ENCODE measurements around the gene DNPH1. TPM values are rescaled to one million over a fixed set of nuclear protein-coding genes. Genes with fewer than 3 reads are reported as not detected.
A peak's percentile ranks its signal among the peaks of the same experiment; 100 is the strongest.

The DNPH1 gene
- polyA plus RNA-seq, 1 donor from 2014 or later, result 48.3 TPM

DNA sequence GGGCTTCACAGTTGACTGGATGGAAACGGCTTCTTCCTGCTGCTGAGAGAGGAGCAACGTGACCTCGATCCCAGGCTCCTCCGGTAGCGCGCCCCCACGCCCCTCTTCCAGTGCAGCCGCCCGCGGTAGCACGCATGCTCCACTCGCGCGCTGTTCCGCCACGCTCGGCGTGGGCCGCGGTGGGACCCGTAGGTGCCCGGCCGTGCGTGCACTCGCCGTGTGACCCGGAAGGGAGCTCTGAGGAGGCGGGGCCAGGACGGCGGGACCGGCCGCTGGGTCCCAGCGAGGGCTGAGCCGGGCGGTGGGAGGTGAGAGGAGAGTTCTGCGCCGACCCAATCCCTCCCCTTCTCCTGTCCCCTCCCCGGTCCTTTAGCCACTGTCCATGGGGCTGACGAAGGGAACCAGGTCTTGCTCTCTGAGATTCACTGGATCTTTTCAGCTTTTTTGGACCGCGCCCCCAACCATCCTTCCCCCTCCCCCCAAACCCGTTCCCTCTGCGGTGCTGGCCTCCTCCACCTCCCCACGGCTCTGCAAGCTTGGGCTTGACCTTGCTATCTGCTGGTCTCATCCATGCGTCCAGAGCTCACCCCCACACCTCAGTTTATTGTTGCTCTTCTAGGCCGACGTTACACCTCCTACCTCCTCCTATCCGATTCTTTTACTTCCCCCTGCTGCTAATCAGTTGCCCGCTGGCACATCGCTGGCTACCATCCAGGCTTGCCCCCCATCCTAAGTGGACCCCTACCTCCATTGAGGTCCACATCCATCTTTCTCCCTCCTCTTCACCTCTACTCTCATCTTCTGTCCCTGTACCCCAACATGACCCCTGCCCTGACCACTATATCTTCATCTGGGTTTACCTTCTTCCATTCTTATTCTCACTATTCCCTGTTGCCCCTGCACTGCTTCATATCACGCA lies 47.1 kb downstream of the DNPH1 start, which contains the start of gene CUL9:
CUL9 (plus strand) TSS at position 255 of the 919 bp plus-strand sequence. CDS start 2,115 bp downstream, outside the sequence.
- H3K27me3 ChIP-seq (ENCODE audit: insufficient read depth, low read depth, low read length), result no peaks in the 10 kb centered on the region
- no peaks in the 10 kb centered on the region for H3K9me2 ChIP-seq (ENCODE audit: insufficient read depth, low read length)
- no peaks in the 10 kb centered on the region for H4K20me1 ChIP-seq (ENCODE audit: insufficient read depth)
- TF ChIP-seq RAD21 (conservative IDR thresholded peaks at IDR 0.05), result no peak
- TF ChIP-seq POLR2AphosphoS5 (IDR thresholded peaks at IDR 0.05), result peak; percentile 82
- TF ChIP-seq CTCF (IDR thresholded peaks at IDR 0.05; ENCODE audit: poor library complexity, severe bottlenecking), result peak; percentile 25
- TF ChIP-seq MXI1 (conservative IDR thresholded peaks at IDR 0.05; ENCODE audit: poor library complexity, severe bottlenecking), result peak; percentile 92
- TF ChIP-seq EP300 (conservative IDR thresholded peaks at IDR 0.05; ENCODE audit: poor library complexity, severe bottlenecking), result peak; percentile 52
- TF ChIP-seq SMC3 (conservative IDR thresholded peaks at IDR 0.05; ENCODE audit: poor library complexity), result no peak
- H3K9me3 ChIP-seq (ENCODE audit: low read length), result no peaks in the 10 kb centered on the region
- peak within 1 kb of the TSS; percentile 85 for H3K4me2 ChIP-seq (ENCODE audit: low read length)
- peak within 1 kb of the TSS; percentile 79 for H3K4me3 ChIP-seq (ENCODE audit: low read length)
- peak within 1 kb of the TSS; percentile 51 for H2AFZ ChIP-seq (ENCODE audit: low read depth, low read length)
- H3K9ac ChIP-seq (ENCODE audit: low read length), result peak within 1 kb of the TSS; percentile 76
- H3K36me3 ChIP-seq (ENCODE audit: insufficient read depth, low read length), result peaks cover 5% of the 10 kb centered on the region
- no peaks in the 10 kb centered on the region for H3K79me2 ChIP-seq (replicated peaks; ENCODE audit: insufficient read depth, low read length)
- H3F3A ChIP-seq (ENCODE audit: insufficient read depth, low read length, poor library complexity, severe bottlenecking), result no peaks in the 10 kb centered on the region
- H3K27ac ChIP-seq (ENCODE audit: low read length), result peak within 1 kb of the TSS; percentile 66

- Histone ChIP-seq H3K27me3 (ENCODE audit: insufficient read depth, low read depth, low read length) (no peaks in the 10 kb centered on the region), H3K27ac (ENCODE audit: low read length) (peak overlapping the region; percentile 66), H3K9me2 (ENCODE audit: insufficient read depth, low read length) (no peaks in the 10 kb centered on the region), H3F3A (ENCODE audit: insufficient read depth, low read length, poor library complexity, severe bottlenecking) (no peaks in the 10 kb centered on the region), H3K4me3 (ENCODE audit: low read length) (peak overlapping the region; percentile 79), H4K20me1 (ENCODE audit: insufficient read depth) (no peaks in the 10 kb centered on the region), H3K9ac (ENCODE audit: low read length) (peak overlapping the region; percentile 76), H3K4me2 (ENCODE audit: low read length) (peak overlapping the region; percentile 60), H3K36me3 (ENCODE audit: insufficient read depth, low read length) (no peaks in the 10 kb centered on the region), H2AFZ (ENCODE audit: low read depth, low read length) (peak overlapping the region; percentile 51), H3K9me3 (ENCODE audit: low read length) (no peaks in the 10 kb centered on the region), H3K79me2 (replicated peaks; ENCODE audit: insufficient read depth, low read length) (no peaks in the 10 kb centered on the region)
- TF ChIP-seq POLR2AphosphoS5 (IDR thresholded peaks at IDR 0.05) (no peak), SMC3 (conservative IDR thresholded peaks at IDR 0.05; ENCODE audit: poor library complexity) (no peak), EP300 (conservative IDR thresholded peaks at IDR 0.05; ENCODE audit: poor library complexity, severe bottlenecking) (no peak), MXI1 (conservative IDR thresholded peaks at IDR 0.05; ENCODE audit: poor library complexity, severe bottlenecking) (no peak), CTCF (IDR thresholded peaks at IDR 0.05; ENCODE audit: poor library complexity, severe bottlenecking) (no peak), EZH2 (IDR thresholded peaks at IDR 0.05; ENCODE audit: borderline replicate concordance, insufficient read depth, low read length, poor library complexity, severe bottlenecking) (no peak), TAF1 (IDR thresholded peaks at IDR 0.05; ENCODE audit: low read depth) (no peak), REST (IDR thresholded peaks at IDR 0.05; ENCODE audit: borderline replicate concordance) (no peak), RAD21 (conservative IDR thresholded peaks at IDR 0.05) (no peak)
Observed at GRCh38 chr6:43181621-43181941, 47.7 kb downstream of the DNPH1 start.

All from neural cell (in vitro differentiated cells).